ENCODE measurements around the gene RIMKLB. TPM values are rescaled to one million over a fixed set of nuclear protein-coding genes. Genes with fewer than 3 reads are reported as not detected.

RIMKLB gene
- total and polyA plus RNA-seq, 2 of the 4 experiments (the other 2 are of a cell fraction): 12.5 to 18.8 TPM

DNA sequence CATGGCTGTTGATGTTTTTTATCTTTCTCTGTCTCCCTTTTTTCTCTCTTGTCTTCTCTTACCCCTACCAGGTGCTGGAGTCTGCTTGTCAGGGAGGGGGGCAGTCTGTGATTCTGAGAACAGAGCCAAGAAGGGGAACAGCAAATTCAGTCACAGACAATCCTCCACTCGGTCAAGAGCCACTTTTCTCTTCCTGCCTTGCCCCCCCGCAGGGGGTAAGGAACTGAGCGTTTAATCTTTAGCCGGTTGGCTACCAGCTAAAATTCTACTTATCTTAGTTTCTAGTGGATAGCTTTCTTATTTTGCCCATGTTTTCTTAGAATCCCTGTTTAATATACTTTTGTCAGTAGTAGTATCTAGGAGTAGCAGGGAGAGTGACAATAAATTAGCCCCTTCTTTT, 1.9 kb downstream of the RIMKLB start:
- POLR2A ChIA-PET (ENCODE audit: unreplicated experiment): interaction anchor here (0.7 kb wide), 1 partner anchor 9 kb away, joined by 3 read pairs; no protein-coding TSS in a partner anchor
- no peak overlapping the region for H2BK120ac ChIP-seq (ENCODE audit: low read depth, low read length)
- no peak overlapping the region for H2AK5ac ChIP-seq (ENCODE audit: low read depth, low read length)
- peak overlapping the region; percentile 37 for H2AK9ac ChIP-seq (replicated peaks; ENCODE audit: low read depth, low read length, poor library complexity)
- H3K14ac ChIP-seq (replicated peaks; ENCODE audit: low read depth, low read length): no peak overlapping the region
- no peak overlapping the region for H3K56ac ChIP-seq (ENCODE audit: extremely low read depth, insufficient read depth, low read length)
- no peak overlapping the region for H4K8ac ChIP-seq (ENCODE audit: low read depth in 2 of 2, low read length in 2 of 2)
- H4K20me1 ChIP-seq (ENCODE audit: insufficient read depth, low read length): peaks cover 6% of the 10 kb centered on the region; the same call in 1 of the 2 replicates
- H3K79me1 ChIP-seq (ENCODE audit: low read depth in 1 of 2, low read length in 2 of 2): peaks cover 4 to 31% of the 10 kb centered on the region in 2 experiments; a peak in 3 of 4 replicates
- no CpG with 5 or more reads among the region's 4 CpGs for WGBS, 2 experiments (ENCODE audit: extremely low coverage in 2 of 2, insufficient read length in 1 of 2)
- dilution Hi-C loops (cut with HindIII; ENCODE audit: low sequenced_read_pairs, unreplicated experiment) (no loop called here), in situ Hi-C loops (cut with MboI; ENCODE audit: low sequenced_read_pairs) (no loop called here), intact Hi-C loops (cut with micrococcal nuclease) (loop anchor here (5.0 kb wide), 2 partner anchors 83 to 727 kb away; no protein-coding TSS in a partner anchor)
- H2BK20ac ChIP-seq (ENCODE audit: low read depth, low read length): no peak overlapping the region
- H3K27me3 ChIP-seq (ENCODE audit: control insufficient read depth, insufficient read depth, low read length): no peaks in the 10 kb centered on the region
- H3K9me3 ChIP-seq (ENCODE audit: control insufficient read depth, insufficient read depth, low read length): no peaks in the 10 kb centered on the region
- H4K91ac ChIP-seq (ENCODE audit: insufficient read depth, low read depth, low read length): no peak overlapping the region; the same call in 1 of the 2 replicates
- no peak overlapping the region for H3K9ac ChIP-seq (ENCODE audit: low read depth, low read length)
- no peak overlapping the region for H3K18ac ChIP-seq (ENCODE audit: low read depth, low read length)
- no peak for ATAC-seq (ENCODE audit: low read depth)
- H3K36me3 ChIP-seq (ENCODE audit: control insufficient read depth, insufficient read depth, low read length): no peaks in the 10 kb centered on the region
- H3K23ac ChIP-seq (ENCODE audit: low read depth, low read length): peak overlapping the region; percentile 66; the same call in 1 of the 2 replicates
- CTCF ChIA-PET: interaction anchor here (0.6 kb wide), 1 partner anchor 190 kb away, joined by 3 read pairs; no protein-coding TSS in a partner anchor
- H3K4me3 ChIP-seq (ENCODE audit: insufficient read depth, low read depth, low read length): no peak overlapping the region
- H3K9me1 ChIP-seq (ENCODE audit: insufficient read depth, low read length): peaks cover 3% of the 10 kb centered on the region; the same call in 1 of the 2 replicates
- H3K4me1 ChIP-seq (ENCODE audit: control insufficient read depth, insufficient read depth, low read length): no peaks in the 10 kb centered on the region
- no peak overlapping the region for H4K5ac ChIP-seq (ENCODE audit: low read depth, low read length)
- H3K27ac ChIP-seq (ENCODE audit: insufficient read depth, low read length): no peak overlapping the region
- TF ChIP-seq, protein P1, sequence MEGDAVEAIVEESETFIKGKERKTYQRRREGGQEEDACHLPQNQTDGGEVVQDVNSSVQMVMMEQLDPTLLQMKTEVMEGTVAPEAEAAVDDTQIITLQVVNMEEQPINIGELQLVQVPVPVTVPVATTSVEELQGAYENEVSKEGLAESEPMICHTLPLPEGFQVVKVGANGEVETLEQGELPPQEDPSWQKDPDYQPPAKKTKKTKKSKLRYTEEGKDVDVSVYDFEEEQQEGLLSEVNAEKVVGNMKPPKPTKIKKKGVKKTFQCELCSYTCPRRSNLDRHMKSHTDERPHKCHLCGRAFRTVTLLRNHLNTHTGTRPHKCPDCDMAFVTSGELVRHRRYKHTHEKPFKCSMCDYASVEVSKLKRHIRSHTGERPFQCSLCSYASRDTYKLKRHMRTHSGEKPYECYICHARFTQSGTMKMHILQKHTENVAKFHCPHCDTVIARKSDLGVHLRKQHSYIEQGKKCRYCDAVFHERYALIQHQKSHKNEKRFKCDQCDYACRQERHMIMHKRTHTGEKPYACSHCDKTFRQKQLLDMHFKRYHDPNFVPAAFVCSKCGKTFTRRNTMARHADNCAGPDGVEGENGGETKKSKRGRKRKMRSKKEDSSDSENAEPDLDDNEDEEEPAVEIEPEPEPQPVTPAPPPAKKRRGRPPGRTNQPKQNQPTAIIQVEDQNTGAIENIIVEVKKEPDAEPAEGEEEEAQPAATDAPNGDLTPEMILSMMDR (conservative IDR thresholded peaks at IDR 0.05; ENCODE audit: low read depth, low read length): no peak
- TF ChIP-seq RCOR1 (IDR thresholded peaks at IDR 0.05; ENCODE audit: insufficient replicate concordance, low read length): no peak
- no peak for TF ChIP-seq MAFK (IDR thresholded peaks at IDR 0.05; ENCODE audit: low read depth, low read length)
- TF ChIP-seq, protein P2, sequence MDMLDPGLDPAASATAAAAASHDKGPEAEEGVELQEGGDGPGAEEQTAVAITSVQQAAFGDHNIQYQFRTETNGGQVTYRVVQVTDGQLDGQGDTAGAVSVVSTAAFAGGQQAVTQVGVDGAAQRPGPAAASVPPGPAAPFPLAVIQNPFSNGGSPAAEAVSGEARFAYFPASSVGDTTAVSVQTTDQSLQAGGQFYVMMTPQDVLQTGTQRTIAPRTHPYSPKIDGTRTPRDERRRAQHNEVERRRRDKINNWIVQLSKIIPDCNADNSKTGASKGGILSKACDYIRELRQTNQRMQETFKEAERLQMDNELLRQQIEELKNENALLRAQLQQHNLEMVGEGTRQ (IDR thresholded peaks at IDR 0.05; ENCODE audit: low read depth, low read length): no peak
- TF ChIP-seq CHD1 (IDR thresholded peaks at IDR 0.05; ENCODE audit: low read depth, low read length): no peak
- no peak for TF ChIP-seq NFE2L2 (IDR thresholded peaks at IDR 0.05; ENCODE audit: low read depth, low read length)
- TF ChIP-seq FOS (IDR thresholded peaks at IDR 0.05; ENCODE audit: low read depth, low read length): no peak
- no peak for TF ChIP-seq MXI1 (IDR thresholded peaks at IDR 0.05; ENCODE audit: borderline replicate concordance, low read depth, low read length)
- TF ChIP-seq SMC3 (IDR thresholded peaks at IDR 0.05; ENCODE audit: low read depth, low read length): no peak
- H2BK5ac ChIP-seq (ENCODE audit: low read depth, low read length, poor library complexity, severe bottlenecking): no peak overlapping the region
- H3K4me2 ChIP-seq (ENCODE audit: low read depth, low read length): no peak overlapping the region; the same call in 1 of the 2 replicates
- no peak overlapping the region for H2AFZ ChIP-seq (replicated peaks; ENCODE audit: low read length, poor library complexity)
- no peak overlapping the region for H3K4ac ChIP-seq (ENCODE audit: low read depth, low read length)
- H2BK15ac ChIP-seq (ENCODE audit: low read depth, low read length): no peak overlapping the region
- BruUV-seq (replicated peaks): no TSS peak
- no peak for DNase-seq
